Measurements from ENCODE around the gene IFI16.

GRCh38 chr1:159081626-159082025, 71.9 kb downstream of the IFI16 start:
- TF ChIP-seq CTCF (IDR thresholded peaks at IDR 0.05) (no peak), POLR2A (IDR thresholded peaks at IDR 0.05) (no peak)

Data from testis (tissue), 2 donors.